Left ventricle myocardium superior (tissue), 1 donor: ENCODE data around the gene ACOT7. TPM values are rescaled to one million over a fixed set of nuclear protein-coding genes. Genes with fewer than 3 reads are reported as not detected.

Source experiments
- ATAC-seq: fragments of 200-7000 bp; cut with Tn5 transposase; one replicate; pipeline ENCODE4 v1.9.1; 2020; ENCODE audit warnings: mild to moderate bottlenecking, moderate library complexity
- DNase-seq: peaks from one replicate; pipeline ENCODE4 v3.0.0-alpha.2; 2020
- intact Hi-C: fragments of 100-400 bp; cut with micrococcal nuclease; formaldehyde crosslinking; loops from one replicate; pipeline ENCODE4 v1.11.0; 2022
- total RNA-seq: library from RNA; stranded (reverse); fragmentation: NEBNext Ultra II Directional; extraction: Animal tissue kit (Norgen Biotek cat#: 25700); gene quantifications from one replicate; pipeline ENCODE4 v1.2.1, GENCODE V29; 2021
- donor health status: DM: no; HTN: yes; CAD: no; lungs with severe emphysema.

Gene ACOT7
- total RNA-seq, 1 donor from 2014 or later: 7.8 TPM

DNA sequence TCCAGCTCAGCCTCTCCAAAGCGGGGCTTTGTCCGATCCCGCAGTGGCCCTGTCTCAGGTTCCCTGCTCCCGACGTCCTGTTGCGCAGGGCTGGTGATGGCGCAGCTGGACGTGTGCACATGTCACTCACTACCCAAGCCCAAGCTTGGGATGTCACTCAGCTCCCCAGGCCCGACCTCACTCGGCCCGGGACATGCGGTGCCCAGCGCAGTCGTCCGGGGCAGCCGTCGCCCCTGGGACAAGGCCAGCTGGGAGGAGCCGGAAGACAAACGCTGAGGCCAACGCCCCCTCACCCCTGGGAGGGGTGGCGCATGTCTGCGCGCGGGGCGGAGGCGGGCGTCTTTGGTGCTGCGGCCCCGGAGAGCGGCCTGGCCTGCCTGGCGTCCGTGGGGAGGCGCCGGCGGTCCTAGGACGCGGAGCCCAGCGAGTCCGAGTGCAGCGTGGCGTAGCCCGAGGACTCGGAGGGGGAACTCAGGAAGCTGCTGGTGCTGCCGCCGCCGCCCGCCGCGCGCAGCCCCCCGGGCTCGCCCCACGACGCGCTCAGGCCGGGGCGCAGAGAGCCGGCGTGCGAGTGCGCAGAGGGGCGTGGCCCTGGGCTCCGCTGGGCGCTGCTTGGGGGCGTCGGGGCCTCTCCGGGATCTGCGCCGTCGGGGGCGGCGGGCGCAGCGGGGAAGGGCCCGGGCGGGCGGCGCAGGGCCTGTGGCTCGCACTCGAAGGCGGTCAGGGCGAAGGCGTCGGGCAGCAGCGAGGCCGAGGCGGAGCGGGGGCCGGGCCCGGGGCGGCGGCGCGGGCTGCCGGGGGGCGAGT, 144.4 kb downstream of the ACOT7 start:
- ATAC-seq (peak; percentile 15), DNase-seq (peak; percentile 62)
- intact Hi-C loops: loop anchor here (10.0 kb wide), 1 partner anchor 96 kb away; no protein-coding TSS in a partner anchor

DNA sequence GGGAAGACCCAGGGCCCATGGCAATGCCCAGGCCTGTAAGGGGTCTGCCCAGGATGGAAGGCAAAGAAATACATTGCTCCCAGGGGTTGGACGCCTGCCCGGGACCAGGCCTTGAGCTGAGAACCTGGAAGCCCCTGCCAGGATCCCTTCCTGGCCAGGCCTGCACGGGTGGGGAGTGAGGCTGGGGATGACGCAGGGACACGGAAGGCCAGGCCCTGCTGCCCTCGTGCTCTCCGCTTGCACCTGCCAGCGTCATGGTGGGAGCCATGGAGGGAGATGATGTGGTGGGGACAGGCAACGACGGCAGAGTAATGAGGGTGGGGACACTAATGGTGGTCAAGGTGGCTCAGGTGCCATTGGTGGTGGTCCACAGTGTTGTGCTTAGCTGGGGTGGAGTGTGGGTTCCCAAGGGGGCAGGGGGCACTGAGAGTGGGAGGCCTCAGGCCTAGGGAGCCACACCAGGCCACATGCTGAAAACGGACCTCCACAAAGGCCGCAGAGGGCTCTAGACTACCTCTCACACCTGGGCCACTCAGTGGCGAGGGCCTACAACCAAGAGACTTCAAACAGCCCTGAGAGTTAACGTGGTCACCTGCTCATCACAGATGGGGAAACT, 145.3 kb downstream of the ACOT7 start:
- intact Hi-C loops: loop anchor here (10.0 kb wide), 1 partner anchor 97 kb away; no protein-coding TSS in a partner anchor
- DNase-seq (no peak), ATAC-seq (no peak)

DNA sequence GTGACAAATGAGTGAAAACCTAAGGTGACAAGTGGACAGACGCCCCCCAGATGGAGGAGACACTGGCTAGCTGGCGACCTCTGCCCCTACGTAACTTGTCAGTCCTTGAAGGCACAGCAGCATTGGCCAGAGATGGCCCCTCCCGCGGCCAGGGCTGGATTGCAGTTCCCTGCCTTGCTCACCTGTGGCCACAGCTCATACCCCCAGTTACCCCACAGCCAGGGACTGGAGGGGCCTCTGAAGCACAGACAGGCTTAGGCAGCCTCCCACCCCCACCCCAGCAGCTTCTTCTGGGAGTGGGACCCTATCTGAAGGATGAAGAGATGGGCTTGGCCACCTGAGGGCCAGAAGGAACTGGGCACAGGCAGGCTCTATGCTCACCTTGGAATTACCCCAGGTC, 145.9 kb downstream of the ACOT7 start:
- no peak for DNase-seq
- ATAC-seq: no peak
- intact Hi-C loops: loop anchor here (10.0 kb wide), 1 partner anchor 97 kb away; no protein-coding TSS in a partner anchor

DNA sequence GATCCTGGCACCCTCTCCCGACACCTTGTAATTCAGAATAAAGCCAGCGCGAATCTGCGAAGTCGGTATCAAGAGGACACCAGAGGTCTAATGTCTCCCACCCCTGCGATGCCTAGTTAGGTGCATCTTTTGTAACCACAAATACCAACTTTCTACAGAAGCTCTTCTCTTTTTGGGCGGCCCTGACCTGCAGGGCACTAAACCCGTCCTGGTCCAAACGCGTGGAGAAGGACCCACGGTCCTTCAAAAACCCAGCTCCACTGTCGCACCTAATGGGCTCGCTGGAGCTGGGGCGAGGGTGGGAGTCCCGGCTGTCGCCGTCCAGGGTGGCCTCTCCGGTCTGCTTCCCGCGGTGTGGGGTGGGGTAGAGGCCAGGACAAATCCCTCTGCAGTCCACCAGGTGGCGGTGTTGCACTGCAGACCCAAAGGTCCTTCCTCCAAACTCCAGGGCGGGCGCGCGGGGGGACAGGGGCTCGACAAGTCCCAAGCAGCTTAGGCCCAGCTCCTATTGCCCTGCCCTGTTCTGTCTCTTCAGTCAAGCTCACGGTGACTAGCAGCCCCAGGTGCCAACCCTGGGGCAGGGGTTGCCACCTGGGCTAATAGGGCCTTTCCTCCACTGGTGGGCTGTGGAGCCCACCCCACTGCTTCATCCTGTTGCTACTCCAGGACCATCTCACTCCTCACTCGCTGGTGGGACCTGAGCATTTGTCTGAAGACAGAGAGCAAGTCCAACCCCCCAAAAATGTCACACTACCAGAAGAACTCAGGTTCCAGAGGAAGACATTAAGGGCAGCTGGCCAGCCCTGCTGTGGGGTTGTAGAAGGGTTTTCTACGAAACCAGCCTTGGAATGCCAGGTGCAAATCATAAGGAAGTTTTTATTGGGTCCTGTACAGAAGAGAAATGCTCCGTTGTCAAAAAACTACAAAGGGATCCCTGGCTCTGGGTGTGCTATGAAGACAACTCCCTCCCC, 146.8 kb downstream of the ACOT7 start:
- DNase-seq (peak; percentile 84), ATAC-seq (peak; percentile 71)
- intact Hi-C loops: loop anchor here (10.0 kb wide), 1 partner anchor 98 kb away; no protein-coding TSS in a partner anchor

DNA sequence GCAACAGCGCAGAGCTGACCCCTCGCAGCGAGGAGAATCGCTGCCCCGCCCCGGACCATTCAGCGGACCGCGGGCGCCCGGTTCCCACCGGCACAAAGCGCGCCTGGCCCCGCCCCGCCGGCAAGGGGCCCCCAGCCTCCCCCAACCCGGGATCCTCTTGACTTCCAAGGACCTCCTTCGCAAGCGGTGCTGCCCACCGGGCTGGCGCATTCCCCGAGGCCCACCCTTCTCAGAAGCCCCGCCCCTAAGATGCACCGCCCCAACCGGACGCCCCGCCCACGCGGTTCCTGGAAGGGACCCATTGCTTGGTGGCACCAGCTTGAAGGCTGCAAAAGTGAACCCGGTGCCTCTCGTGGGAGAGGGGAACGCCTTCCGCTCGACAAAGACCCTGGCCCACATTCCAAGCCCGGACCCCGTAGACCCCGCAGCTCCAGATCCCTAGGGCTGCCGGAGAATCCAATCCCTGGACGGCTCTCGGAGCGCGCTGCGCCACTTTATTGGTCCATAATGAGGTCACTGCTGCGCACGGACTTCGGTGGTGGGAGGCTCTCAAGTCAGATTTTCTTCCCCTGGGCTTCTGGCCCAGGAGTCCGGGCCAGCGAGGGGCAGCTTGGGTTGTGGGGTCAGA, 147.6 kb downstream of the ACOT7 start:
- no peak for ATAC-seq
- intact Hi-C loops: loop anchor here (10.0 kb wide), 1 partner anchor 99 kb away; no protein-coding TSS in a partner anchor
- no peak for DNase-seq

DNA sequence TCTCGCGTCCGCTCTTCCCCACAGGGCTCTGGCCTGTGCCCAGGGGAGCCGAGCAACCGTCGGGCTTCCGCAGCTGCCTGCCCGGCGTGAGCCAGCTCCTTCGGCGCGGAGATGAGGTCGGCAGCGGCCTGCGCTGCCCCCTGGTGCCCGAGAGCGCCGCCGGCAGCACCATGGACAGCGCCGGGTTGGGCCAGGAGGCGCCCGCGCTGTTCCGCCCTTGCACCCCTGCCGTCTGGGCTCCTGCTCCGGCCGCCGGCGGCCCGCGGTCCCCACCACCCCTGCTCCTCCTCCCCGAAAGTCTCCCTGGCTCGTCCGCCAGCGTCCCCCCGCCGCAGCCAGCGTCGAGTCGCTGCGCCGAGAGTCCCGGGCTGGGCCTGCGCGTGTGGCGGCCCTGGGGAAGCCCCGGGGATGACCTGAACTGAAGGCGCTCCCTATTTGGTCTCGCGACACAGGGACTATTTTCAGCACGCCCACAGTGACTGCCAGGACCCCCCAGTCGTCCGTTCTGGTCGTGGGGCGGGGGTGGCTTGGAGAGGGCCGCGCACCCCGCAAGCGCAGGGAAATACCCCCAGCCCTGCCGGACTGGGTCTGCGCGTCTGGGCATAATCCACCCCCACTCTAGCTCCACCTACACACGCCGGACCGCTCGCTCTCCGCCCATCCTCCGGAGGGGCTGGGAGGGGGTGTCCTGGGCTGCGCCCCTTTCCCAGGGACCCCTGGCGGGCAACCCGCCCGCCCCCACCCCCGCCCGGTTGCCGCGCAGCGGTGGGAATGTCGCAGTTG, 148.3 kb downstream of the ACOT7 start:
- peak; percentile 90 for DNase-seq
- ATAC-seq: peak; percentile 80
- intact Hi-C loops: loop anchor here (10.0 kb wide), 1 partner anchor 100 kb away; no protein-coding TSS in a partner anchor

DNA sequence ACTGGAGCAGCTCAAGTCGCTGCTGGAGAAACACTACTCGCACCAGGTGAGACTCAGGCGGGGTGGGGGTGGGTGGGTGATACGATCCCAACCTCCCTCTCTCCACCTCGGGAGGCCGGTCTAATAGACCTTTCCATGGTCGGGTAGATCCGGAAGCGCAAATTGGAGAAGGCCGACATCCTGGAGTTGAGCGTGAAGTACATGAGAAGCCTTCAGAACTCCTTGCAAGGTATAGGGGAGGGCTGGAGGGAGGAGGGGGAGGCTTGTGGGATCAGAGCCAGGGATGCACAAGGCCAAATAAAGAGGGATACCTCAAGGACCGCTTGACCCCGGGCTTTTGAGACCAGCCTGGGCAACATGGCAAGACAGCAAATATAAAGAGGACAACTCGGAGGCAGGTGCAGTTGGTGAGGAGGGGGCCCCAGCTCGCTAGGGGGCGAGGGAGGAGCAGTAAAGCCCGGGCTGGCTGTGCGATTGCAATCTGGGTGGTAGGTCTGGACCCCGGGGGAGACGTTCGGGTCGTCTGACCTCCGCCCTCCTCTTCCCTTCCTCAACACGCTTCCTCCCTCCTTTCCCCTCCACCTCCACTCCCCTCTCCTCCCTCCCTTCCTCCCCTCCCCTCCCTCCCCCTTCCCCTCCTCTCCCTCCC, 149.0 kb downstream of the ACOT7 start:
- intact Hi-C loops: loop anchor here (10.0 kb wide), 1 partner anchor 100 kb away; no protein-coding TSS in a partner anchor
- DNase-seq: no peak
- no peak for ATAC-seq

DNA sequence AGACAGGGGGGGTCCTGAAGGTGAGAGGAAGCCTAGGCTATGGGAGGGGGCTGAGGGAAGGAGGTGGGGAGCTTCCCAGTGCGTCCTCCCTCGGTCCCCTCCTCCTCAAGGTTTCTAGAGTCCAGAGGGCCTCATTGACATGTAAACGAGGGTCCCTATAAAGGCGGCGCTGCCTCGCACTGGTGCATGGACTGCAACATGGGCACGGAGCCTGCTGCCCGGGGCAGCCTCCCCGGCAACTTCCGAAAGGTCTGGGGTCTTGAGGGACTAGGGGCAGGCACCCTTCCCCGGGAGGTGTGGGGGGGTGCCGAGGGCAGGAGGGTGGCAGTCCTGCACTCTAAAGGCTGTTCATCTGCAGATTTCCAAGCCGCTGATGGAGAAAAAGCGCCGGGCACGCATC, 149.6 kb downstream of the ACOT7 start, which contains the start of gene HES3:
Gene HES3 (plus strand): TSS at position 187 of the 400 bp plus-strand sequence. CDS start 187 bp downstream, at position 374.
- DNase-seq (no peak), ATAC-seq (no peak)
- intact Hi-C loops: loop anchor here (10.0 kb wide), 1 partner anchor 101 kb away; no protein-coding TSS in a partner anchor

DNA sequence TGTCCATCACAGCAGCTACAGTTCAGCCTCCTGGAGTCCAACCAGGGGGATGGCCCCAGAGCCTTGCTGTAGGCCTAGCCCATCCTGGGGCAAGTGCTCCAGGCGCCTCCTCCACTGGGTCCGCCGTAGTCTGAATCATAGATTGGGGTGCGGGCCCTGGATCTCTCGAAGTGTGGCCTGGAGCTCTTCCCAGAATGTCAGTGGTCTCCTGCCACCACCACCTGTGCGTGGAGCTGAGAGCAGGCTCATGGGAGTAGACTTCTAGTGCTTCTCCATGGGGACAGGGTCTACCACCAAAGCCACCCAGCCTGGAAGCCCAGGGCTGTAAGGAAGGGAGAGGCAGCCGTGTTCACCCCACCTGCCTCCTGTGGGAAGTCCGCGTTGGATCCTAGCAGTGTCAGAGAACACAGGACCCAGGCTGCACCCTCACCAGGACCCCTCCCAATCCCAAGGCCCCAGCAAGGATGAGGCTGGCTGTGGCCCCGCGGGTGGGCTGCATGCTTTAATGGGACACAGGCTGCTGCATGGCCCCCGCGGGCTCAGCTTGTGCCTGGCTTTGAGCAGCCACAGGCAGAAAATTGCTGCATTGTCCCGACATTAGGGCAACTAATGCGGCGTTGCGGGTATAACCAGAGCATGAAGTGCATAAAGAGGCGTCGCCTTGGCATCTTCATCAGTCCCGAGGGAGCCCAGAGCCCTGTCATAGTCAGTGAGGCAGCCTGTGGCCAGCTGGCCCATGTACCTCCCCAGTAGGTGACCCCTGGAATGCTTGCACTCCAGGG, 150.3 kb downstream of the ACOT7 start:
- intact Hi-C loops: loop anchor here (10.0 kb wide), 1 partner anchor 102 kb away; no protein-coding TSS in a partner anchor
- DNase-seq: no peak
- ATAC-seq: no peak

DNA sequence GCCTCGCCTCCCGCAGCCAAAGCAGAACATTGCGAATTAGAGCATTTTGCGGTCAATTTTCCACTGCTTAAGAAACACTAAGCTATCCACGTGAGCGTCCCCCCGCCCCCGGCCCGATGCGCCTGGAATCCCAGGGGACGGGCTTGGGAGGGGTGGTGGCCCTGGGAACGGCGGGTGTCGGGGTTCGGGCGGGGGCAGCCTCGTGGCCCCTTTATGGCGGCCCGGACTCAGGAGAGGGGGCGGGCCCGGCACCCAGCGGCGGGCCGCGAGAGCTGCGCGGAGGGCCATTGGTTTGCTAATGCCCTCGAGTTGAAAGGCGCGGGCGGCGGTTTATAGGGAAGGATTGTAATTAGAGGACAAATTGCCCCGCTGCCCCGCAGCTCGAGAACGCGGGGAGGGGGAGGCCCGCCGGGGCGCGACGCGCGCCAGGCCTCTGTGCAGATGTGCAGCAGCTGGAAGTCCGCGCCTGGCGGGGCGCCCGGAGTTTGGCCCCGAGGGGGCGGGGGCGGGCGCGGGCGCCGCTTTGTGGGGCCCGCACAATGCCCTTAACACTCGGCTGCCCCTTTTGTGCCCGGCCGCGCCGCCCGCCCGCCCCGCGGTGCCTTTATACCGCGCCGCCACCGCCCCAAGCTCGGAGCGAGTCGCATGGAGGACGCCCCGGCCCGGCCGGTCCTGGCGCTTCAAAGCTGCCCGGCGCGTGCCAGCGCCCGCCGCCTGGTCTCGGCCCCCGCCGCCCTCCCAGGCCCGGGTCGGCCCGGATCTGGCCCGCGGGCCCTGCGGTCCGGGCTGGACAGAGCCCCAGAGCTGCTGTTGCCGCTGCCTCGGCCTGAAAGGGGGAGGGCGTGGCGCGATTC, 151.5 kb downstream of the ACOT7 start:
- ATAC-seq (no peak), DNase-seq (peak; percentile 61)
- intact Hi-C loops: loop anchor here (10.0 kb wide), 1 partner anchor 103 kb away; no protein-coding TSS in a partner anchor

DNA sequence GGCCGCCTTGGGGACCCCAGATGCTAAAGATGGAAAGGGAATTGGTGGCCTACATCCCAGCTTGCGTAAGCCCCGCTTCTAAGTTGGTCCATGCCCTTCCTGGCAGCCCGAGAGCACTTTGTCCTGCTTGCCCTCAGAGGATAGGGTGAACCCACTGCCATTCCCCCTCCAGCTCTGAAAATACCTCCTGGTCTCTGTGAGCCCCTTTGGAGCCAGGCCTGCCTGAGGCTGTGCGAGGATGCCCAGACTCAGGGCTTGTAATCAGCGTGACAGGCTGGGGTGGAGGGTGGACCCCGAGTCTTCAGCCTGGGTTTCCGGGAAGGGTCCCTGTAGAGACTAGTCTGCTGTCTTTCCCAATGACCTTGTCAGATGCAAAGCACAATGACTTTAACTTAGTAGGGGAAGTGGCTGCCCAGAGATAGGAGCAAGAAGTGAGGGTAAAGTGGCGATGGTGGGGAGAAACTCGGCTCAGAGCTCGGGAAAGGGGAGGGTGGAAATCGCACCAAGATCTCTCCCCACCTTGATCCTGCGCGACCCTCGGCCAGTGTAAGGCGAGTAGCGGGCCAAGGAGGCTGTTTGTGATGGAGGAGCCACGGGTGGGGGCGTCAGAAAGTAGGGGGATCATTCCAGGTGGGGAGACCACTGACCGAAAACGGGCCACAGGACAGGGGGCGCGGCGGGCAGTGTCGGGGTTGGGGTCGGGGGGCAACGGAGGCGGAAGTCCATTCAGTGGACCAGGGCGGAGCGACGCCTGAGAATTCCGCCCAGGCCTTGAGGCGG, 152.3 kb downstream of the ACOT7 start:
- intact Hi-C loops: loop anchor here (10.0 kb wide), 1 partner anchor 104 kb away; no protein-coding TSS in a partner anchor
- DNase-seq (no peak), ATAC-seq (no peak)

DNA sequence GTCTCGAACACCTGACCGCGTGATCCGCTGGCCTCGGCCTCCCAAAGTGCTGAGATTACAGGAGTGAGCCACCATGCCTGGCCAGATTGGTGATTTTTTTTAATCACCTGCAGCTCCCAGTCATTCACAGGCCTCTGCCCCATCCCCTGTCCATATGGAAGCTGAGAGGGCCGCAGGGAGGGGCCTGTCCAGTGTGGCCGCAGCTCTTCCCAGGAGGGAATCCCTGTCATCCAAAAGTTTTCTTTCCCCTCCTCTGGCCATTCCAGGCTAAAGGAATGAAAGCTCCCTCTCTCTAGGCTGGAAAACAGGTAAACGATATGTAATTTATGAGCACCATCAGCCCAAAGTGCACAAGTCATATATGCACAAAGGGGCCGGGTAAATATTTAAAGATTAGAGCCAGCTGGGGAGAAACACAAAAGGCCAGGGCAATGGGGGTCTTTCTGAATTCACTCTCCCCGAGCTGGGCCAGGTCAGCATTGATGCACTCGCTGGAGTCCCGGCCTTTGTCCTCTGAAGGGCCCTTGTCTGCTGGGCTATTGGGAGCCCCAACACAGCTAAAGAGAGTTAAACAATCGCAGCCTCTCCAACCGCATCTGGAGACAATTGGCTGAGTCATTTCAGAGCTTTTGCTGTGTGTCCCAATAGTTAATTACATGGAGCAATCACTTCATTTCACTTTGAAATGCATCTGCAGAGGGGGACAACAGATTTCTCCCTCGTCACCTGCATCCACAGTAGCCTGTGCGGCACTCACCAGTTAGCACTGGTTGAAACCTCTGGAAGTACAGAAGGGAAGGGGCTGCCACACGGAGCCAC, 153.4 kb downstream of the ACOT7 start:
- intact Hi-C loops: loop anchor here (10.0 kb wide), 1 partner anchor 105 kb away; no protein-coding TSS in a partner anchor
- ATAC-seq (no peak), DNase-seq (no peak)

DNA sequence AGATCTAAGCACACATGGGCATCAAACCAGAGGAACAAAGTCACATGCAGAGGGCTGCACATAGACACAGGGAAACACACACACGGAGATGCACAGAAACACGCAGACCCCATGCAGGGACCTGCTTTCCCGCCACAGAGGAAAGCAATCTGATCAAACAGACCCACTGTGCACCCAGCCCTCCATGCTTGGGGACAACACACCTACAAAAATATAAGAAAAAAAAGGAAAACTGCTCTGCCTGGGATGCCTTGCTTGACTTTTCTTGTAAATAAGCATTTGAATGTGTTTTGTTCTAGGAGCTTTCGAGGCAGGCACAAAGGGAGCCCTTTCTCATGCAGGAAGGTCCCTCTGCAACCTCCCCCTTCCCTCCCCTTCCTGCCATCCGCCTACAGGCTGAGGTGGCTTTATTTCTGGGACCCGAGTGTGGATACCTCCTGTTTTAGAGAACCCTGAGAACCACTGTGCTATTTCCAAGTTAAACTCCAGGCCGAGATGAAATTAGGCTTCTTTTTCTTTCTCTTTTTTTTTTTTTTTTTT, 154.3 kb downstream of the ACOT7 start:
- DNase-seq (no peak), ATAC-seq (no peak)
- intact Hi-C loops: no loop called here

DNA sequence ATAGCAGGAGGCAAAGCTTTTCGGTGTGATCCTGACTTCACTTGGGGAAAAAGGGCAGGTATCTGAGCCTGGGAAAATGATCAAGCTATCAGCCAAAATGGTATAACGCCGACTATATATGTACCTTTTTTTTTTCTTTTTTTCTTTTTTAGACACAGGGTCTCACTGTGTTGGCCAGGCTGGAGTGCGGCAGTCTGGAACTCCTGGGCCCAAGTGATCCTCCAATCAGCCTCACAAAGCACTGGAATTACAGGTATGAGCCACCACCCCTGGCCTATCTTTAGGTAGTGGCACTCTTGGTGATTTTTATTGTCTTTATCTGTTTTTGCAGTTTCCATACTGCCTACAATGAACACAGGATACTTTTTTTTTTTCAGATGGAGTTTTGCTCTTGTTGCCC, 156.5 kb downstream of the ACOT7 start:
- intact Hi-C loops: no loop called here
- no peak for ATAC-seq
- no peak for DNase-seq
